Stomach smooth muscle (tissue), 2 donors: Measurements from ENCODE around the gene TENM4.

Experiments
- H3K27ac ChIP-seq: one replicate; pipeline ENCODE4 v1.7.0; 2013; ENCODE audit warnings: mild to moderate bottlenecking, low read length, inconsistent platforms
- H3K27me3 ChIP-seq, 2 donors: one replicate each; pipeline ENCODE4 v1.7.0; 2013; ENCODE audit warnings: low read length in 2 of 2; ENCODE audit not compliant: insufficient read depth in 2 of 2, control insufficient read depth in 1 of 2
- H3K36me3 ChIP-seq, 2 donors: one replicate each; pipeline ENCODE4 v1.7.0; 2013; ENCODE audit warnings: low read length in 2 of 2; ENCODE audit not compliant: control insufficient read depth in 2 of 2, insufficient read depth in 2 of 2
- H3K4me1 ChIP-seq: one replicate; pipeline ENCODE4 v1.7.0; 2013; ENCODE audit warnings: low read length; ENCODE audit not compliant: control insufficient read depth, insufficient read depth
- H3K4me3 ChIP-seq, 2 donors: one replicate each; pipeline ENCODE4 v1.7.0; 2013; ENCODE audit warnings: low read length in 2 of 2
- H3K9ac ChIP-seq, 2 donors: one replicate each; pipeline ENCODE4 v1.7.0; 2013; ENCODE audit warnings: low read length in 2 of 2, mild to moderate bottlenecking in 1 of 2
- H3K9me3 ChIP-seq, 2 donors: one replicate each; pipeline ENCODE4 v1.7.0; 2013; ENCODE audit warnings: low read length in 2 of 2; ENCODE audit not compliant: control insufficient read depth in 2 of 2
- donor health status: healthy.
- donor health status: Pancreatic carcinoma.

Gene TENM4

GRCh38 chr11:79026803-79027445, 413.9 kb downstream of the TENM4 start:
- Histone ChIP-seq H3K9me3 (no peaks in the 10 kb centered on the region), H3K4me3 (no peak overlapping the region), H3K27ac (no peak overlapping the region), H3K4me1 (peaks cover 6% of the 10 kb centered on the region), H3K36me3 (no peaks in the 10 kb centered on the region), H3K9ac (no peak overlapping the region), H3K27me3 (no peaks in the 10 kb centered on the region)

- Histone ChIP-seq H3K27ac (no peak overlapping the region), H3K27me3 (no peaks in the 10 kb centered on the region), H3K9me3 (no peaks in the 10 kb centered on the region), H3K4me3 (no peak overlapping the region), H3K36me3 (no peaks in the 10 kb centered on the region), H3K9ac (no peak overlapping the region), H3K4me1 (peaks cover 2% of the 10 kb centered on the region)
These were observed 415.2 kb downstream of the TENM4 start for GRCh38 chr11:79025622-79026021.

DNA sequence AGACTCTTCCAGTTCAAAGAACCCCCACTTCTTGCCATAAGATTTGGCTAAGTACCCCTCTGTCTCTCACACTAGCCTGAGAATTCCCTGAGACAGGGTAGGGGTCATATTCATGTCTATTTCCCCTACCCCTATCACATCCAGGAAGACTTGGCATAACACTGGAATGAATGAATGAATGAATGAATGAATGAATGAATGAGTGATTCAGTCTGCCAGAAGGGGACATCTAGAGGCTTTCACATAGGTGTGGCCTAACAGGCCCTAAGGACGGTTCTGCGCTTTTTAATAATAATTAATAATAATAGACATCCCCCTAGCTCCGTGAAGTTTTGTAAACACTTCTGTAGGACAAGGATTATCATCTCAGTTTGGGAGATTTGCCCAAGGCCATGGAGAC, 415.7 kb downstream of the TENM4 start:
- Histone ChIP-seq H3K36me3 (no peaks in the 10 kb centered on the region), H3K4me1 (no peaks in the 10 kb centered on the region), H3K4me3 (no peak overlapping the region), H3K9ac (no peak overlapping the region), H3K27ac (no peak overlapping the region), H3K9me3 (no peaks in the 10 kb centered on the region), H3K27me3 (no peaks in the 10 kb centered on the region)

DNA sequence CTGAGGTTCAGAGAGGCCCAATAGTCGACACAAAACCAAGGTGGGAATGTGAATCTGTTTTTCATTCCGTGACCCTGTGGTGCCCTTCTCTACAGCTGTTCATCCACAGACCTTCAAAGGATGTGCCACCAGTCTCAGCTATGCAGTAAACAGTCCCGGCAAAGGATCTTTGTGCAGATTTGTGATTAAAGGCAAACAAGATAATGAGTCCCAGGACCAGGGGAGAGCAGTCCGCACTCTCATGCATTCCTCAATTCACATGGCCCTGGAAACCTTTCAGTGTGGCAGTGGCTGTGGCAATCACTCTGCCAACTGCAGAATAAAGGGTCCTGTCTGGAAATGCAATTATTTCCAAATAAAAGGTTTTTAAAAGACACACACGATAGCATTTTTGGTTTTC, 418.6 kb downstream of the TENM4 start:
- Histone ChIP-seq H3K9ac (no peak overlapping the region), H3K4me3 (no peak overlapping the region), H3K27ac (no peak overlapping the region), H3K4me1 (no peaks in the 10 kb centered on the region), H3K9me3 (no peaks in the 10 kb centered on the region), H3K27me3 (no peaks in the 10 kb centered on the region), H3K36me3 (no peaks in the 10 kb centered on the region)

GRCh38 chr11:79021601-79022000, 419.2 kb downstream of the TENM4 start:
- H3K4me1 ChIP-seq = no peaks in the 10 kb centered on the region
- H3K9me3 ChIP-seq = no peaks in the 10 kb centered on the region
- H3K4me3 ChIP-seq = no peak overlapping the region
- H3K9ac ChIP-seq = no peak overlapping the region
- no peaks in the 10 kb centered on the region for H3K27me3 ChIP-seq
- H3K27ac ChIP-seq = no peak overlapping the region
- no peaks in the 10 kb centered on the region for H3K36me3 ChIP-seq

DNA sequence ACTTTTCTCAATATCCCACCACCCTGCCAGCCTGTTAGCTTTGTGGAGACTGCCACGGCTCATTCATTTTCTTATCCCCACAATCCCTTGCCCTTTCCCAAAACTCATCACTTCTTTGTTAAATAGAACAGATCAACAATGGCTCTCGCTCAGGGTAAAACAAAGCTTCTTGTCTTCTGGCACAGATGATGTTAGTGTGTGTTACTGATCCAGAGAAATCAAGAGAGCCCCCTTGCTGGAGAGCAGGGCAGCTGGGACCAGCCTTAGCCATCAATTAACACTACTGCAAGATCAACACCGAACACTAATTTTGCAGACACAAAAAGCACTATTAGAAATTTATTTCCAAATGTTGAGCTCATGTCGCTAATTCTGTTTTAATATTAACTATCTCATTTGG, 420.9 kb downstream of the TENM4 start:
- Histone ChIP-seq H3K9ac (no peak overlapping the region), H3K4me3 (no peak overlapping the region), H3K36me3 (no peaks in the 10 kb centered on the region), H3K27ac (no peak overlapping the region), H3K9me3 (no peaks in the 10 kb centered on the region), H3K4me1 (no peaks in the 10 kb centered on the region), H3K27me3 (no peaks in the 10 kb centered on the region)

- Histone ChIP-seq H3K9ac (no peak overlapping the region), H3K4me1 (no peaks in the 10 kb centered on the region), H3K27ac (no peak overlapping the region), H3K36me3 (no peaks in the 10 kb centered on the region), H3K4me3 (no peak overlapping the region), H3K9me3 (no peaks in the 10 kb centered on the region), H3K27me3 (no peaks in the 10 kb centered on the region)
These were observed 421.6 kb downstream of the TENM4 start for GRCh38 chr11:79019277-79019676.

- Histone ChIP-seq H3K4me3 (no peak overlapping the region), H3K9me3 (no peaks in the 10 kb centered on the region), H3K27me3 (no peaks in the 10 kb centered on the region), H3K27ac (no peak overlapping the region), H3K36me3 (no peaks in the 10 kb centered on the region), H3K4me1 (no peaks in the 10 kb centered on the region), H3K9ac (no peak overlapping the region)
These were observed 422.4 kb downstream of the TENM4 start for GRCh38 chr11:79018371-79018849.

DNA sequence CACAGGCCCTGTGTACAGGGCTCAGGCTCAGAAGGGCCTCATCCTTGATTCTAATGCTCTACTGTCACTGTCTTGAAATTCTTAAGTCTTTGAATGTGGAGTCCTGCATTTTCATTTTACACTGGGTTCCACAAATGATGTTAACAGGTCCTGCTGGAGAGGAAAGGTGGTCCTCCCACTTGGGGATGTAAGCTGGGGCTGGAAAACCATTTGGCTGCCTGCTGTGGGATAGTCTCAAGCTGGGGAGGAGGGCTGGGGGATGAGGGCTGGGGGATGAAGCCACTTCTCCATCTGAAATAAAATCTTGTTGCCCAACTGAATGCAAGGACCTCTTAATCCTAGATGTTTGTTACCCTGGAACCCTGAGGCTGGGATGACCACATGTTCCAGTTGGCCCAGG, 423.0 kb downstream of the TENM4 start:
- no peaks in the 10 kb centered on the region for H3K4me1 ChIP-seq
- no peaks in the 10 kb centered on the region for H3K9me3 ChIP-seq
- H3K36me3 ChIP-seq = no peaks in the 10 kb centered on the region
- no peaks in the 10 kb centered on the region for H3K27me3 ChIP-seq
- H3K27ac ChIP-seq = no peak overlapping the region
- H3K4me3 ChIP-seq = no peak overlapping the region
- H3K9ac ChIP-seq = no peak overlapping the region

GRCh38 chr11:79013509-79013908, 427.3 kb downstream of the TENM4 start:
- Histone ChIP-seq H3K4me1 (no peaks in the 10 kb centered on the region), H3K4me3 (no peak overlapping the region), H3K9me3 (no peaks in the 10 kb centered on the region), H3K27me3 (no peaks in the 10 kb centered on the region), H3K27ac (no peak overlapping the region), H3K36me3 (no peaks in the 10 kb centered on the region), H3K9ac (no peak overlapping the region)

DNA sequence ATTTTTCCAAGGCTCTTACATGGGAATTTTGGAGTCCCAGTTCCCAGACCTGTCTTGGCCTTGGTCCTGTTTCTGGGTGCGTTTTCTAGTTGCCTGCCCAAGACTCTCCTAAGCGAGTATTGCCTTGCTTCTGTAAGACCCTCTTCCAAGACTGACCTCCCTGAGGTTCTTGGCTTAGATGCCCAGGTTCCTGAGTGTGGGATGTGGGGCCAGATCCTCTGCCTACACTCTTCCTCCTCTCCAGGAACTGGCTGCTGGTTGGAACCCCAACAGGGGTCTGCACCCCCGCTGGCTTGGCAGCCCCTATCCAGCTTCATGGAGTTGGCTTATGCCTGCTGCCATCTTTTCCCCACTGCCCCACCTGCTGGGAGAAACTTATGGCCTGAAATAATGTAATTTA, 429.5 kb downstream of the TENM4 start:
- Histone ChIP-seq H3K27me3 (no peaks in the 10 kb centered on the region), H3K4me3 (no peak overlapping the region), H3K9me3 (no peaks in the 10 kb centered on the region), H3K27ac (no peak overlapping the region), H3K4me1 (no peaks in the 10 kb centered on the region), H3K9ac (no peak overlapping the region), H3K36me3 (no peaks in the 10 kb centered on the region)
